Spleen (tissue), 7 donors: Measurements from ENCODE around the gene CDK11A.
"Not testable (repeated sequence)": the region's sequence is repeated elsewhere in the genome, so short reads cannot be mapped to it uniquely, and the experiment has no call there.

Experiments used
- CTCF ChIP-seq, 11 experiments: fragments of 200-600 bp in 7 of 11; fragments of 450-650 bp in 4 of 11; sonication (generic) in 4 of 11; IDR thresholded peaks in 8 of 11; conservative IDR thresholded peaks in 3 of 11; 1 replicate in 7 of 11; 2 replicates in 4 of 11; pipeline versions ENCODE4 v1.4.0 to v1.8.0; 2016 to 2021; ENCODE audit warnings: antibody characterized with exemption in 11 of 11, inconsistent platforms in 4 of 11, mild to moderate bottlenecking in 1 of 11
- POLR2AphosphoS5 ChIP-seq, 3 donors: sonication (generic); formaldehyde crosslinking; IDR thresholded peaks; one replicate each; pipeline ENCODE4 v1.5.1; 2017; ENCODE audit warnings: antibody characterized with exemption in 3 of 3
- donor health status: DM: no; HTN: no; CAD: no; lungs with moderate emphysema.
- donor health status: DM: no; HTN: no; CAD: no.
- donor health status: DM: no; HTN: no; CAD: no.

GRCh38 chr1:1699061-1699460 is 25.1 kb downstream of the CDK11A start:
- TF ChIP-seq CTCF (IDR thresholded peaks at IDR 0.05 in 8 of 11, conservative IDR thresholded peaks at IDR 0.05 in 3 of 11); POLR2AphosphoS5 (IDR thresholded peaks at IDR 0.05): not testable (repeated sequence)
